Kidney (tissue), 22 donors: ENCODE data around the gene ZNF543. TPM values are rescaled to one million over a fixed set of nuclear protein-coding genes. Genes with fewer than 3 reads are reported as not detected.

Experiments used
- DNase-seq, 5 donors: peaks; one replicate each; pipeline ENCODE4 v3.0.0-alpha.2; 2013 to 2020
- FAIRE-seq: peaks from 2 replicates; lab custom pipeline; 2012; peaks lifted over from hg19 to GRCh38; lab: Jason Lieb, UNC
- H3K27ac ChIP-seq, 2 donors: one replicate each; pipeline ENCODE4 v1.7.0; 2013; ENCODE audit warnings: low read depth in 2 of 2, low read length in 2 of 2, inconsistent platforms in 1 of 2
- H3K27me3 ChIP-seq: one replicate; pipeline ENCODE4 v1.7.1; 2013; ENCODE audit warnings: low read length, inconsistent platforms; ENCODE audit not compliant: control insufficient read depth, insufficient read depth
- H3K36me3 ChIP-seq, 3 donors: one replicate each; pipeline versions ENCODE4 v1.7.0 to v1.7.1; 2013; ENCODE audit warnings: low read length in 3 of 3, control low read depth in 1 of 3, inconsistent platforms in 1 of 3; ENCODE audit not compliant: insufficient read depth in 3 of 3, control insufficient read depth in 2 of 3
- H3K4me1 ChIP-seq, 3 donors: one replicate each; pipeline versions ENCODE4 v1.7.0 to v1.7.1; 2013; ENCODE audit warnings: low read length in 3 of 3, inconsistent platforms in 1 of 3, low read depth in 1 of 3; ENCODE audit not compliant: control insufficient read depth in 2 of 3, insufficient read depth in 2 of 3
- H3K4me3 ChIP-seq, 3 donors: one replicate each; pipeline versions ENCODE4 v1.7.0 to v1.8.1; 2013; ENCODE audit warnings: low read length in 3 of 3, control low read depth in 1 of 3, inconsistent platforms in 1 of 3
- H3K9ac ChIP-seq, 3 donors: one replicate each; pipeline versions ENCODE4 v1.7.0 to v1.7.1; 2013; ENCODE audit warnings: low read length in 3 of 3, control low read depth in 1 of 3, inconsistent platforms in 1 of 3
- H3K9me3 ChIP-seq, 3 donors: one replicate each; pipeline versions ENCODE4 v1.7.0 to v1.7.1; 2013; ENCODE audit warnings: low read length in 3 of 3, control low read depth in 1 of 3, inconsistent platforms in 1 of 3; ENCODE audit not compliant: control insufficient read depth in 2 of 3, insufficient read depth in 1 of 3
- CTCF ChIP-seq: IDR thresholded peaks from 3 replicates; pipeline ENCODE4 v1.5.1; 2012; ENCODE audit warnings: mild to moderate bottlenecking, moderate library complexity, borderline replicate concordance; ENCODE audit not compliant: insufficient read depth; ENCODE audit errors: extremely low read depth
- intact Hi-C: fragments of 100-400 bp; cut with DNase I; formaldehyde crosslinking; loops from one replicate; pipeline ENCODE4 v1.11.1; 2022
- long read RNA-seq, 10 donors: library from polyadenylated mRNA in 1 of 10; unstranded in 1 of 10; transcript quantifications; one replicate each; pipeline ENCODE4 v2.0.0 and lab custom pipeline, GENCODE V29; 2021 to 2026
- polyA plus RNA-seq: library from polyadenylated mRNA; stranded (reverse); fragments of 350-450 nt; fragmentation: Illumina TruSeq; extraction: RNeasy Lipid Tissue Mini Kit (QIAGEN cat#74804); gene quantifications from one replicate; pipeline ENCODE4 v1.2.3, GENCODE V29; 2014; ENCODE audit warnings: low read depth, low replicate concordance; ENCODE audit not compliant: insufficient read depth
- total RNA-seq: library from RNA; stranded (reverse); fragmentation: NEBNext Ultra II Directional; extraction: Animal tissue kit (Norgen Biotek cat#: 25700); gene quantifications from one replicate; pipeline ENCODE4 v1.2.1, GENCODE V29; 2021
- donor health status: control.
- donor health status: control.
- donor health status: control.
- donor health status: control.
- donor health status: control.
- donor health status: DM: yes; HTN: yes; CAD: no.
- donor health status: Normal renal cell carcinoma (clear cell type).

Gene ZNF543
- 10.2 TPM for total RNA-seq
- polyA plus RNA-seq, result 1.3 TPM
- long read RNA-seq, donor 1, partial matches to known transcripts, result 0 of 1 reads
- long read RNA-seq, donor 1, other reads (novel, unspliced or antisense), result 0 of 1 reads
- long read RNA-seq, donor 2, result 0 reads
- long read RNA-seq, donor 3, result 0 reads
- long read RNA-seq, donor 4, partial matches to known transcripts, result 0 of 1 reads
- long read RNA-seq, donor 4, other reads (novel, unspliced or antisense), result 0 of 1 reads
- long read RNA-seq, donor 5, result 0 reads
- long read RNA-seq, donor 6, result 0 reads
- long read RNA-seq, donor 7, transcript ZNF543-201 (4 exons, 3,659 nt), result major isoform, 5 of 7 reads
- long read RNA-seq, donor 7, partial matches to known transcripts, result 0 of 7 reads
- long read RNA-seq, donor 7, other reads (novel, unspliced or antisense), result 2 of 7 reads
- long read RNA-seq, donor 8, transcript ZNF543-201 (4 exons, 3,659 nt), result major isoform, 7 of 7 reads
- long read RNA-seq, donor 8, partial matches to known transcripts, result 0 of 7 reads
- long read RNA-seq, donor 8, other reads (novel, unspliced or antisense), result 0 of 7 reads
- long read RNA-seq, donor 9, partial matches to known transcripts, result 0 of 1 reads
- long read RNA-seq, donor 9, other reads (novel, unspliced or antisense), result 0 of 1 reads
- long read RNA-seq, donor 10, partial matches to known transcripts, result 0 of 1 reads
- long read RNA-seq, donor 10, other reads (novel, unspliced or antisense), result 0 of 1 reads

- DNase-seq (peak; percentile 97 to 99 (median 99)), FAIRE-seq (peak; percentile 88)
- Histone ChIP-seq H3K27me3 (peaks cover 10% of the 10 kb centered on the region), H3K9me3 (no peaks in the 10 kb centered on the region), H3K36me3 (peaks cover 8 to 17% (median 16%) of the 10 kb centered on the region in 3 donors), H3K4me1 (peaks cover 6 to 17% (median 14%) of the 10 kb centered on the region in 3 donors), H3K27ac (peak within 1 kb of the TSS; percentile 82 to 85), H3K4me3 (peak within 1 kb of the TSS; percentile 93 to 96 (median 93)), H3K9ac (peak within 1 kb of the TSS; percentile 71 to 95 (median 89))
- TF ChIP-seq CTCF, result no peak
- intact Hi-C loops, result no loop called here
These were observed at the start of gene ZNF543 for GRCh38 chr19:57320180-57321084. ZNF543 (plus strand) TSS chr19:57320472; CDS start chr19:57320854, 382 bp downstream.

- Histone ChIP-seq H3K27me3 (no peaks in the 10 kb centered on the region), H3K4me1 (no peaks in the 10 kb centered on the region), H3K36me3 (peaks cover 0 to 2% (median 0%) of the 10 kb centered on the region in 3 donors), H3K9me3 (no peaks in the 10 kb centered on the region), H3K27ac (no peak overlapping the region), H3K9ac (no peak overlapping the region), H3K4me3 (no peak overlapping the region)
- DNase-seq, result no peak
- intact Hi-C loops, result no loop called here
- no peak for TF ChIP-seq CTCF
- no peak for FAIRE-seq
These were observed 49.0 kb upstream of the ZNF543 start for GRCh38 chr19:57271280-57271679.

DNA sequence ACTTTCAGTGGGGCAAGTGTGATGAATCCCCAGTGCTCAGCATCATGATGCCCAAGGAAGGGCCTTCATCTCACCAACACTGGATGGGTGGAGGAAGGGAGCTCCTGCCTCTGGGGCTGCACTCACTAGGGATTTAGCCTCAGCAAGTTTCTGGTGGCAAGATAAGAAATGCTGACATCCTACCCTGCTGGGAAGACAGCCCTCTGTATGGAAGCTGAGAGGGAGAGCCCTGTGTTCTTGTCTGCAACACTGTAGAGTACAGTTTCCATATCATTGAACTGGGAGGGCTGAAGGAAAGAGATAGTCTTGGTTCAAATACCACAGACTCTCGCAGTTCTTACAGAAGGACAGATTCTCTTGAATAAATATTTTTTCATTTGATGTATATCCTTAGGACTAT lies 47.3 kb upstream of the ZNF543 start:
- no peak for TF ChIP-seq CTCF
- H3K36me3 ChIP-seq, result peaks cover 0 to 2% (median 0%) of the 10 kb centered on the region in 3 donors
- no peak overlapping the region for H3K4me3 ChIP-seq
- H3K9ac ChIP-seq, result no peak overlapping the region
- intact Hi-C loops, result no loop called here
- H3K27ac ChIP-seq, result no peak overlapping the region
- no peak for FAIRE-seq
- no peaks in the 10 kb centered on the region for H3K4me1 ChIP-seq
- DNase-seq, result no peak
- H3K9me3 ChIP-seq, result no peaks in the 10 kb centered on the region
- no peaks in the 10 kb centered on the region for H3K27me3 ChIP-seq
